Measurements from ENCODE around the gene TM4SF20.

DNA sequence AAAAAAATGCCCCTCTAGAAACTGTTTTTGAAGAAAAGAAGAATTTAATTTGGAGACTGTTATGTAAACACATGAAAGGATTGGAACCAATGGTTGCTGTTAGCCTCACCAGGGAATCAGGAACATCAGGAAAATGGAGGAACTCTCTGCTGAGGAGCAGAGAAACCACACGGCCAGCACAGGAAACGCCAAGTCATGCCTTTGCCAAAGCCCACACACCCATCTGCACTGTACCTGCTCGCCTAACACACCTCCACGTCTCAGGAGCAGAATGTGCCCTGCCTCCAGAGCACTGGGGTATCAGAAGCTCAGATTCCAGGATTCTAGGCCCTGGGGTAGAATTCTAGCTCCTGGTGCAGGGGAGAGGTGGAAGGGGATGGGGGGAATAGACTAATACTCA is 18.5 kb upstream of the TM4SF20 start:
- TF ChIP-seq, protein P1, sequence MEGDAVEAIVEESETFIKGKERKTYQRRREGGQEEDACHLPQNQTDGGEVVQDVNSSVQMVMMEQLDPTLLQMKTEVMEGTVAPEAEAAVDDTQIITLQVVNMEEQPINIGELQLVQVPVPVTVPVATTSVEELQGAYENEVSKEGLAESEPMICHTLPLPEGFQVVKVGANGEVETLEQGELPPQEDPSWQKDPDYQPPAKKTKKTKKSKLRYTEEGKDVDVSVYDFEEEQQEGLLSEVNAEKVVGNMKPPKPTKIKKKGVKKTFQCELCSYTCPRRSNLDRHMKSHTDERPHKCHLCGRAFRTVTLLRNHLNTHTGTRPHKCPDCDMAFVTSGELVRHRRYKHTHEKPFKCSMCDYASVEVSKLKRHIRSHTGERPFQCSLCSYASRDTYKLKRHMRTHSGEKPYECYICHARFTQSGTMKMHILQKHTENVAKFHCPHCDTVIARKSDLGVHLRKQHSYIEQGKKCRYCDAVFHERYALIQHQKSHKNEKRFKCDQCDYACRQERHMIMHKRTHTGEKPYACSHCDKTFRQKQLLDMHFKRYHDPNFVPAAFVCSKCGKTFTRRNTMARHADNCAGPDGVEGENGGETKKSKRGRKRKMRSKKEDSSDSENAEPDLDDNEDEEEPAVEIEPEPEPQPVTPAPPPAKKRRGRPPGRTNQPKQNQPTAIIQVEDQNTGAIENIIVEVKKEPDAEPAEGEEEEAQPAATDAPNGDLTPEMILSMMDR (conservative IDR thresholded peaks at IDR 0.05 in 1 of 2, IDR thresholded peaks at IDR 0.05 in 1 of 2; ENCODE audit: low read depth in 1 of 2, low read length in 2 of 2), result no peak
- no peak for TF ChIP-seq EZH2 (IDR thresholded peaks at IDR 0.05; ENCODE audit: low read length, missing control alignments)
